Esophagus squamous epithelium (tissue), 5 donors: ENCODE measurements around the gene DNALI1. TPM values are rescaled to one million over a fixed set of nuclear protein-coding genes. Genes with fewer than 3 reads are reported as not detected.
"Not testable (repeated sequence)": the region's sequence is repeated elsewhere in the genome, so short reads cannot be mapped to it uniquely, and the experiment has no call there.

Experiments used
- DNase-seq: peaks from one replicate; lab custom pipeline; 2025; lab: John Stamatoyannopoulos, UW
- H3K27ac ChIP-seq, 4 donors: fragments of 200-600 bp; sonication (generic); one replicate each; pipeline ENCODE4 v1.5.1; 2016 to 2019; ENCODE audit warnings: mild to moderate bottlenecking in 1 of 4
- H3K27me3 ChIP-seq, 4 donors: fragments of 200-600 bp; sonication (generic); 1 replicate in 3 of 4; 2 replicates in 1 of 4; pipeline versions ENCODE4 v1.5.1 to v1.6.0; 2017 to 2021; ENCODE audit warnings: antibody characterized with exemption in 1 of 4
- H3K36me3 ChIP-seq, 3 donors: fragments of 200-600 bp; sonication (generic); one replicate each; pipeline ENCODE4 v1.5.1; 2016 to 2019
- H3K4me1 ChIP-seq, 3 donors: fragments of 200-600 bp; sonication (generic); one replicate each; pipeline ENCODE4 v1.5.1; 2017 to 2019
- H3K4me3 ChIP-seq, 4 donors: fragments of 200-600 bp; sonication (generic); 1 replicate in 3 of 4; 2 replicates in 1 of 4; pipeline ENCODE4 v1.5.1; 2016 to 2019; ENCODE audit warnings: mild to moderate bottlenecking in 2 of 4, moderate library complexity in 1 of 4
- H3K9me3 ChIP-seq, 3 donors: fragments of 200-600 bp; sonication (generic); one replicate each; pipeline ENCODE4 v1.5.1; 2016 to 2019
- CTCF ChIP-seq, 6 experiments: fragments of 450-650 bp in 4 of 6; fragments of 200-600 bp in 2 of 6; sonication (generic) in 2 of 6; IDR thresholded peaks; one replicate each; pipeline ENCODE4 v1.5.1; 2016 to 2019; ENCODE audit warnings: antibody characterized with exemption in 6 of 6, mild to moderate bottlenecking in 4 of 6, moderate library complexity in 4 of 6
- POLR2A ChIP-seq, 4 donors: fragments of 450-650 bp; IDR thresholded peaks; one replicate each; pipeline ENCODE4 v1.6.1; 2017; ENCODE audit warnings: antibody characterized with exemption in 4 of 4, mild to moderate bottlenecking in 4 of 4, moderate library complexity in 3 of 4
- WGBS, 2 donors: methylation state at CpG; one replicate each; pipeline ENCODE4 v1.1.5; 2018; 5-methylcytosine and 5-hydroxymethylcytosine counted together
- intact Hi-C: fragments of 100-400 bp; cut with DNase I; formaldehyde crosslinking; loops from one replicate; pipeline ENCODE4 v1.15.0; 2022
- total RNA-seq, 4 donors: library from RNA; depleted of rRNA; stranded (reverse); fragments of >200 nt; gene quantifications; one replicate each; pipeline ENCODE4 v1.1.0, GENCODE V29; 2016
- donor health status: DM: yes; HTN: yes; CAD: no.

The DNALI1 gene
- total RNA-seq, 4 donors from 2014 or later: 0.09 to 4.2 (median 0.88) TPM; not detected in 1

DNA sequence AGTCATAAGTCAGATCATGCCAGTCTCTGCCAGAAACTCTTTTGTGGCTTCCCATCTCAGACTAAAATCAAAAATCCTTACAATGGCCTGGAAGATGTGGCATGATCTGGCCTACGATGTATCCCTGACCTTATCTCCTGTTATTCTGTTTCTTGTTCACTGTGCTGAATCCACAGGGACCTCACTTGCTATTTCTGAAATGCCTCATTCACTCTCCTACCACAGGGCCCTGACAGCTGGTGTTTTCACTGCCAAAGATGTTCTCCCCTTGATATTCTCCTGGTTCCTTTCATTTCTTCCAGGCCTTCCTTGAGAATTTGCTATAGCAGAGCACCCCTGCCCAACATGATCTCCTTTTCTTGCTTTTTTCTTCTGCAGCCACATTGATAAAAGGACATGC lies 1.7 kb downstream of the DNALI1 start:
- no peaks in the 10 kb centered on the region for H3K9me3 ChIP-seq
- TF ChIP-seq POLR2A (IDR thresholded peaks at IDR 0.05) (no peak), CTCF (IDR thresholded peaks at IDR 0.05) (no peak)
- no peak for DNase-seq
- peaks cover 0 to 26% (median 7%) of the 10 kb centered on the region in 3 donors for H3K4me1 ChIP-seq
- H3K4me3 ChIP-seq: no peak overlapping the region
- WGBS, 2 donors: 74 to 92% methylated on average over 1 of the region's 1 CpG
- no peak overlapping the region for H3K27ac ChIP-seq
- H3K36me3 ChIP-seq: peaks cover 0 to 17% (median 0%) of the 10 kb centered on the region in 3 donors
- intact Hi-C loops: loop anchor here (10.0 kb wide), 1 partner anchor 126 kb away; no protein-coding TSS in a partner anchor
- no peaks in the 10 kb centered on the region for H3K27me3 ChIP-seq

- DNase-seq: no peak
- TF ChIP-seq POLR2A (IDR thresholded peaks at IDR 0.05): no peak
- no peak for TF ChIP-seq CTCF (IDR thresholded peaks at IDR 0.05)
- H3K27me3 ChIP-seq: no peaks in the 10 kb centered on the region
- 83 to 90% methylated on average over 1 to 7 of the region's 7 CpGs for WGBS, 2 donors
- intact Hi-C loops: loop anchor here (10.0 kb wide), 1 partner anchor 126 kb away; no protein-coding TSS in a partner anchor
- no peak overlapping the region for H3K27ac ChIP-seq
- peaks cover 0 to 17% (median 0%) of the 10 kb centered on the region in 3 donors for H3K36me3 ChIP-seq
- no peak overlapping the region for H3K4me3 ChIP-seq
- H3K9me3 ChIP-seq: no peaks in the 10 kb centered on the region
- peaks cover 0 to 24% (median 7%) of the 10 kb centered on the region in 3 donors for H3K4me1 ChIP-seq
These were observed 2.3 kb downstream of the DNALI1 start for GRCh38 chr1:37559080-37559479.

DNA sequence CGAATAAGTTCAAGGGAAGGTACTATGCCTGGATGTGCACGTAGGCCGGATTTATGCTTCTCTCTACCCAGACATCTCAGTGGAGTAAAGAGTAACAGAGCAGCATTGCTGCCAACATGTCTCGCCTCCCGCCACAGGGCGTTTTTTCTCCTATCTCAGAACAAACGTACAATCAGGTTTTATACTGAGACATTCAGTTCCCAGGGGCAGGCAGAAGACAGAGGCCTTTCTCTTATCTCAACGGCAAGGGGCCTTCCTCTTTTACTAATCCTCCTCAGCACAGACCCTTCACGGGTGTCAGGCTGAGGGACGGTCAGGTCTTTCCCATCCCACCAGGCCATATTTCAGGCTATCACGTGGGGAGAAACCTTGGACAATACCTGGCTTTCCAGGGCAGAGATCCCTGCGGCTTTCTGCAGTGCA lies 3.2 kb downstream of the DNALI1 start:
- not testable (repeated sequence) for H3K4me3 ChIP-seq, H3K9me3 ChIP-seq, DNase-seq, H3K27me3 ChIP-seq, H3K27ac ChIP-seq
- peaks cover 0 to 25% (median 2%) of the 10 kb centered on the region in 3 donors for H3K36me3 ChIP-seq
- intact Hi-C loops: loop anchor here (10.0 kb wide), 1 partner anchor 125 kb away; no protein-coding TSS in a partner anchor
- peaks cover 0 to 20% (median 4%) of the 10 kb centered on the region in 3 donors for H3K4me1 ChIP-seq
- WGBS, 2 donors: 73 to 75% methylated on average over 10 to 12 of the region's 12 CpGs

DNA sequence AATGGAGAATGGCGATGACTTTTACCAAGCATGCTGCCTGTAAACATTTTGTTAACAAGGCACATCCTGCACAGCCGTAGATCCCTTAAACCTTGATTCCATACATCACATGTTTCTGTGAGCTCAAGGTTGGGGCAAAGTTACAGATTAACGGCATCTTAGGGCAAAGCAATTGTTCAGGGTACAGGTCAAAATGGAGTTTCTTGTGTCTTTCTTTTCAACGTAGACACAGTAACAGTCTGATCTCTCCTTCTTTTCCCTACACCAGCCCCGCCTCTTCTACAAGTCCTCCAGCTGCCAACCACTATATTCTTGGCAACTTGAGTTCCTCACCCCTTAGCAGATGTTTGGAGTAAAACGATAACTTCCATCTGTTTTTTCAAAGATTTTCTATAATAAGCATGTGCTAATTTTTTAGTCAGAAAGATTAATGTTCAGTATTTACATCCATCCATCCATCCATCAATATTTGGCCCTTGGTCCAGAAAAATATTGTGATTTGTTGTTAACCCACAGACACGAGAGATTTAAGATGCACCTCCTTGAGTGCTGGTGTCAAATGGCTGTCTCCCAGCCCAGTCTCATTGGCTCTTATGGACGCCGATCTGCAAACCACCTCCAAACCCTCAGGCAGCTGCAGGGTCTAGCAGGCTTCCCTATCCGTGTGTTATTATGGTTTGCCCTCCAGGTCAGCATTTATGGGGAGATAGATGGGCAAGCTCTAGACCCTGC lies 3.8 kb downstream of the DNALI1 start:
- DNase-seq: no peak
- Histone ChIP-seq H3K36me3 (peaks cover 0 to 31% (median 8%) of the 10 kb centered on the region in 3 donors), H3K27me3 (no peaks in the 10 kb centered on the region), H3K27ac (no peak overlapping the region), H3K4me1 (peaks cover 0 to 20% (median 4%) of the 10 kb centered on the region in 3 donors), H3K9me3 (no peaks in the 10 kb centered on the region), H3K4me3 (no peak overlapping the region)
- intact Hi-C loops: no loop called here
- WGBS, 2 donors: 66 to 69% methylated on average over 9 to 10 of the region's 10 CpGs
- TF ChIP-seq POLR2A (IDR thresholded peaks at IDR 0.05) (no peak), CTCF (IDR thresholded peaks at IDR 0.05) (no peak)

- Histone ChIP-seq H3K4me1 (peaks cover 0 to 12% (median under 1%) of the 10 kb centered on the region in 3 donors), H3K27me3 (no peaks in the 10 kb centered on the region), H3K4me3 (no peak overlapping the region), H3K27ac (no peak overlapping the region), H3K9me3 (no peaks in the 10 kb centered on the region), H3K36me3 (peaks cover 0 to 39% (median 11%) of the 10 kb centered on the region in 3 donors)
- TF ChIP-seq CTCF (IDR thresholded peaks at IDR 0.05) (peak in 4 of 6 experiments; percentile 13 to 50 (median 32)), POLR2A (IDR thresholded peaks at IDR 0.05) (no peak)
- WGBS, 2 donors: 78 to 88% methylated on average over 7 to 17 of the region's 21 CpGs
- intact Hi-C loops: no loop called here
- no peak for DNase-seq
These were observed 4.7 kb downstream of the DNALI1 start for GRCh38 chr1:37561133-37562132.
